ENCODE measurements around the gene EFCAB9.

Gene EFCAB9

DNA sequence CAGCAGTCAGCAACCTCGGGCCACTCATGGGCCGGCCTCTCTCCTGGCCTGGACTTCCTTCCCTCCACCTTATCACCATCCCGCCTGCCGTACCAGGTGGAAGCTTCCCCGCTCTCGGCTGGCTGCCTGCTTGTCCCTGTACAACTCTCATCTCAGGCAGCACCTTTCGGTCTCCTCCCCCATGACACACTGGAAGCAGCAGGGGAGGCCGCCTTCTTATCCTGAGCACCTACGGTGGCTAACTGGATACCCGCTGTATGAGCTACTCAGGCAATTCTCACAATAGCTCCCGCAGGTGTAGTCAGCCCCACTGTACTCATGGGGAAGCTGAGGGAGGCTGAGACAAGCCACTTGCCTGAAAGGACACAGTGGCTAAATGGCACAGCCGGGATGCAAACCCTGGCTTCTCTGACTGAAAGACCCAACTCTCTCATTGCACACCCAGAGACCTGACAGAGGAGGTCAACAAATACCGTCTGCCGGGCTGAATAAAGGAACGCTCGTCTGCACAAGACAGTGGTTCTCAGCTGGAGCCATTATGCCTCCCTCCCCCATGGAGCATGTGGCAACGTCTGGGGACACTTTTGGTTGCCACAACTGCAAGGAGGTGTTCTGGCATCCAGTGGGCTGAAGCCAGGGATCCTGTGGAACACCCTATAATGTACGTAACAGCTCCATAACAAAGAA, 15.5 kb upstream of the EFCAB9 start:
- Histone ChIP-seq H2AFZ (ENCODE audit: low read length, unreplicated experiment) (no peak overlapping the region), H3K4me1 (ENCODE audit: control insufficient read depth, insufficient read depth, low read length, unreplicated experiment) (peaks cover 4% of the 10 kb centered on the region), H3K79me2 (ENCODE audit: control insufficient read depth, insufficient read depth, low read length, unreplicated experiment) (peaks cover 54% of the 10 kb centered on the region), H3K27ac (ENCODE audit: low read depth, low read length) (no peak overlapping the region), H3K36me3 (ENCODE audit: insufficient read depth, low read length) (no peaks in the 10 kb centered on the region), H3K27me3 (ENCODE audit: insufficient read depth, low read length) (no peaks in the 10 kb centered on the region), H3K4me3 (ENCODE audit: low read depth, low read length) (no peak overlapping the region)

DNA sequence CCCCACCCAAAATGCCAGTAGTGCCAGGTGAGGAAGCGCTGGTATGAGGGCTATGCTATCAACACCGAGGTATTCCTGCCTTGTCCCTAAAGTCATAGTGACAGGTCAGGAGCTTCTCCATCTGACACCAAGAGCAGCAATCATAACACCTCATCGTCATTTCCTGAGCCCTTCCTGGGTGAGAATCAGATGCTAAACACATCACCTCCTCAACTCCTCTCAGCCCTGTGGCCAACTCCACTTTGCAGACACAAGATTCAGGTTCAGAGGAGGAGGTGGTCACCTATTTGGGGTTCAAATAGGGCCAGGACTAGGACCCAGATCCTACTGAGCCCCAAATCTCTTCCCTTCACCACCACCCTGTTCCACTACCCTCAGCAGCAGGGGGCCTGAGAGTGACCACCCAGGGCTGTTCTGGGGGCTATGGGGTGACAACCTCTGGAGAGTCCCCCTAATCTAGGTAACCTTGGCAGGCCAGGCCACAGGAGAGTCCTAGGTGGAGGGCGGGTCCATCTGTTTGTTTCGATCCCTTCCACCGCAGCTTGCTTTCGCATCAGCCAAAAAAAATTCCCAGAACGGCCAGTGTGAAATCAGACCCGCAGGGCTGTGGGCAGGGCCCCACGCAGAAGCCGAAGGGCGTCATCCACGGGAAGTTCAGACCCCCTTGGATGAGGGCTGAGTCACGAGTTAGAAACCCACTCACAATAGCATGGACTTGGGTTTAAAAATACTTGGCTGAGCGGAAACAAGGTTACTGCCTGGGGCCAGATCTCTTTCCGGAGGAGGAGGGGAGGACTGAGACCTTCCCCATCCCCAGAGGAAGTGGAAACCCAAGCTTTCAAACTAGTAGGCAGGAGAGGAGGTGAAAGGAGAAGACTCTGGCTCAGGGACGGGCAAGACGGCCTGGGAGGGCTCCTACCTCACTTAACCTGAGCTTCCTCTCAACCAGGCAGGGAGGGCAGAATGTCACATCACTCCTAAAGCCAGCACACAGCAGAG, 14.7 kb upstream of the EFCAB9 start:
- Histone ChIP-seq H3K27me3 (ENCODE audit: insufficient read depth, low read length) (no peaks in the 10 kb centered on the region), H3K4me3 (ENCODE audit: low read depth, low read length) (no peak overlapping the region), H3K27ac (ENCODE audit: low read depth, low read length) (no peak overlapping the region), H3K4me1 (ENCODE audit: control insufficient read depth, insufficient read depth, low read length, unreplicated experiment) (peaks cover 4% of the 10 kb centered on the region), H3K79me2 (ENCODE audit: control insufficient read depth, insufficient read depth, low read length, unreplicated experiment) (peaks cover 63% of the 10 kb centered on the region), H2AFZ (ENCODE audit: low read length, unreplicated experiment) (no peak overlapping the region), H3K36me3 (ENCODE audit: insufficient read depth, low read length) (no peaks in the 10 kb centered on the region)

DNA sequence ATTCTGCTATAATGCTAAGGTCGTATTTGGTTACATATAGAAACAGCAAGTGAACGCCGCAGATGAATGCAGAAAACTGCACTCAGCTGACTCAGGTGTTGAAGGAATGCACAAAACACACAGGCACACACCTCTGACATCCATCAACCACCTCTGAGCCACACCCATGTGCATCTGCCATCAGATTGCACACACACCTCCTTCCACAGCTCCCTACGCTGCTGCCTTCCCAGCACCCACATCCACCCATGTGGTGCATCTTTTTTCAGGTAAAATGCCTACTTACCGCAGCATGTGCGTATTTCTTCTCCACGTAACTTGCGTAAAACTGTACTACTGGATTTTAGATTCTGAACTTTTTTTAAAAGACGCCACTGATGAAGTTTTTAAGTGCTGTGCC, 13.0 kb upstream of the EFCAB9 start:
- Histone ChIP-seq H3K4me1 (ENCODE audit: control insufficient read depth, insufficient read depth, low read length, unreplicated experiment) (peaks cover 6% of the 10 kb centered on the region), H3K4me3 (ENCODE audit: low read depth, low read length) (no peak overlapping the region), H2AFZ (ENCODE audit: low read length, unreplicated experiment) (no peak overlapping the region), H3K79me2 (ENCODE audit: control insufficient read depth, insufficient read depth, low read length, unreplicated experiment) (peaks cover 74% of the 10 kb centered on the region), H3K27ac (ENCODE audit: low read depth, low read length) (no peak overlapping the region), H3K27me3 (ENCODE audit: insufficient read depth, low read length) (no peaks in the 10 kb centered on the region), H3K36me3 (ENCODE audit: insufficient read depth, low read length) (no peaks in the 10 kb centered on the region)

DNA sequence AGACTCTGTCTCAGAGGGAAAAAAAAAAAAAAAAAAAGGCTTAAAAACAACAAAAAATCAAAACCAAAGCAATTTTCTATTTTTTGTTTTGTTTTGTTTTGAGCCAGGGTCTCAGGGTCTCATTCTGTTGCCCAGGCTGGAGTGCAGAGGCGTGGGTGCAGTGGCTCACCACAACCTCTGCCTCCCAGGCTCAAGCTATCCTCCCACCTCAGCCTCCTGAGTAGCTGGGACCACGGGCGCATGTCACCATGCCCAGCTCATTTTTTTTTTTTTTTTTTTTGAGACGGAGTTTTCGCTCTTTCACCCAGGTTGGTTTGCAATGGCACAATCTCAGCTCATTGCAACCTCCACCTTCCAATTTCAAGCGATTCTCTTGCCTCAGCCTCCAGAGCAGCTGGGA, 11.7 kb upstream of the EFCAB9 start:
- no peak overlapping the region for H2AFZ ChIP-seq (ENCODE audit: low read length, unreplicated experiment)
- H3K36me3 ChIP-seq (ENCODE audit: insufficient read depth, low read length) = no peaks in the 10 kb centered on the region
- no peak overlapping the region for H3K27ac ChIP-seq (ENCODE audit: low read depth, low read length)
- peaks cover 81% of the 10 kb centered on the region for H3K79me2 ChIP-seq (ENCODE audit: control insufficient read depth, insufficient read depth, low read length, unreplicated experiment)
- H3K27me3 ChIP-seq (ENCODE audit: insufficient read depth, low read length) = no peaks in the 10 kb centered on the region
- H3K4me3 ChIP-seq (ENCODE audit: low read depth, low read length) = no peak overlapping the region
- H3K4me1 ChIP-seq (ENCODE audit: control insufficient read depth, insufficient read depth, low read length, unreplicated experiment) = peaks cover 15% of the 10 kb centered on the region

DNA sequence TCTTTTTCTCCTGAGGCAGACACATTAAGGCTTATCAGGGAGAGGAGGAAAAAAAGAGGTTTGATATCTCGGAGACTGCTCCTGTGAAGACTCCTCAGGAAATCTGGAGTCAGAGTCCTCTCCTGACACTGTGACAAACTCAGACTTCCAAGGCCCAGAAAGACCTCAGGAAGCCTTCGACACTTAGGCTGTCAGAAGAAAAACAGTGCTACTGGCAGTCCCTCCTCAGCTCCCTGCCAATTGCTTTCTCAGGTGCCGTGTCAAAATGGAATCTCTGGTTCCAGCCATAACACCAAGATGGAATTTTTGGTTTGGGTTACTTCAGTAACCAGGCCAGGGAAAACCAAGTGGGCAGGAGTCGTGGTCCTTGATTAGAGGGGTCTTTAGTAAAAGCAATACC, 10.1 kb upstream of the EFCAB9 start:
- no peaks in the 10 kb centered on the region for H3K36me3 ChIP-seq (ENCODE audit: insufficient read depth, low read length)
- H2AFZ ChIP-seq (ENCODE audit: low read length, unreplicated experiment) = no peak overlapping the region
- H3K4me1 ChIP-seq (ENCODE audit: control insufficient read depth, insufficient read depth, low read length, unreplicated experiment) = peaks cover 15% of the 10 kb centered on the region
- no peak overlapping the region for H3K27ac ChIP-seq (ENCODE audit: low read depth, low read length)
- no peaks in the 10 kb centered on the region for H3K27me3 ChIP-seq (ENCODE audit: insufficient read depth, low read length)
- H3K79me2 ChIP-seq (ENCODE audit: control insufficient read depth, insufficient read depth, low read length, unreplicated experiment) = peaks cover 70% of the 10 kb centered on the region
- H3K4me3 ChIP-seq (ENCODE audit: low read depth, low read length) = no peak overlapping the region

DNA sequence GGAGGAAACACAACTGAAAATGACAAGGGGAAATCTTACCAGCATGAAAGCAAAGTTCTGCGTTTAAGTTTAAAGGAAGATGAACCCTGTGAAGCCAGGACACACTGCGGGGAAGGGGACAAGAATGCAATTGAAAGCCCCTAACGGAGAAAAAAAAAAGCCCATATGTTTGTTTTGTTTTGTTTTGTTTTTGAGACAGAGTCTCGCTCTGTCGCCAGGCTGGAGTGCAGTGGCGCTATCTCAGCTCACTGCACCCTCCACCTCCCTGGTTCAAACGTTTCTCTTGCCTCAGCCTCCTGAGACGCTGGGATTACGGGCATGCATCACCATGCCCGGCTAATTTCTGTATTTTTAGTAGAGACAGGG, 8.9 kb upstream of the EFCAB9 start:
- Histone ChIP-seq H3K36me3 (ENCODE audit: insufficient read depth, low read length) (no peaks in the 10 kb centered on the region), H3K4me3 (ENCODE audit: low read depth, low read length) (no peak overlapping the region), H3K79me2 (ENCODE audit: control insufficient read depth, insufficient read depth, low read length, unreplicated experiment) (peaks cover 58% of the 10 kb centered on the region), H3K4me1 (ENCODE audit: control insufficient read depth, insufficient read depth, low read length, unreplicated experiment) (peaks cover 15% of the 10 kb centered on the region), H3K27me3 (ENCODE audit: insufficient read depth, low read length) (no peaks in the 10 kb centered on the region), H2AFZ (ENCODE audit: low read length, unreplicated experiment) (no peak overlapping the region), H3K27ac (ENCODE audit: low read depth, low read length) (no peak overlapping the region)

DNA sequence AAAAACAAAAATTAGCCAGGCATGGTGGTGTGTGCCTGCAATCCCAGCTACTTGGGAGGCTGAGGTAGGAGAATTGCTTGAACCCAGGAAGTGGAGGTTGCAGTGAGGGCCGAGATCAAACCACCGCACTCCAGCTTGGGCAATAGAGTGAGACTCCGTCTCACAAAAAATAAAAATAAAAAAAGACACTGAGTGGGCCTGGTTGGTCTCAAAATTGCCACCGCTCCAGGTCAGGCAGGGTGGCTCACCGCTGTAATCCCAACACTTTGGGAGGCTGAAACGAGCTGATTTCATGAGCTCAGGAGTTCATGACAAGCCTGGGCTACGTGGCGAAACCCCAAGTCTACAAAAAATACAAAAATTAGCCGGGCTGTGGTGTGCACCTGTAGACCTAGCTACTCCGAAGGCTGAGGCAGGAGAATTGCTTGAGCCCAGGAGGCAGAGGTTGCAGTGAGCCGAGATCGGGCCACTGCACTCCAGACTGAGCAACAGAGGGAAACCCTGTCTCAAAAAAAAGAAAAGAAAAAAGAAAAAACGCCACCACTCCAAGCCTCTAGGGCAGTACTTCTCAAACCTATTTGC, 7.8 kb upstream of the EFCAB9 start:
- peaks cover 51% of the 10 kb centered on the region for H3K79me2 ChIP-seq (ENCODE audit: control insufficient read depth, insufficient read depth, low read length, unreplicated experiment)
- H3K27me3 ChIP-seq (ENCODE audit: insufficient read depth, low read length) = no peaks in the 10 kb centered on the region
- H2AFZ ChIP-seq (ENCODE audit: low read length, unreplicated experiment) = no peak overlapping the region
- peaks cover 15% of the 10 kb centered on the region for H3K4me1 ChIP-seq (ENCODE audit: control insufficient read depth, insufficient read depth, low read length, unreplicated experiment)
- H3K36me3 ChIP-seq (ENCODE audit: insufficient read depth, low read length) = no peaks in the 10 kb centered on the region
- peak overlapping the region; percentile 76 for H3K27ac ChIP-seq (ENCODE audit: low read depth, low read length)
- H3K4me3 ChIP-seq (ENCODE audit: low read depth, low read length) = peak overlapping the region; percentile 94

DNA sequence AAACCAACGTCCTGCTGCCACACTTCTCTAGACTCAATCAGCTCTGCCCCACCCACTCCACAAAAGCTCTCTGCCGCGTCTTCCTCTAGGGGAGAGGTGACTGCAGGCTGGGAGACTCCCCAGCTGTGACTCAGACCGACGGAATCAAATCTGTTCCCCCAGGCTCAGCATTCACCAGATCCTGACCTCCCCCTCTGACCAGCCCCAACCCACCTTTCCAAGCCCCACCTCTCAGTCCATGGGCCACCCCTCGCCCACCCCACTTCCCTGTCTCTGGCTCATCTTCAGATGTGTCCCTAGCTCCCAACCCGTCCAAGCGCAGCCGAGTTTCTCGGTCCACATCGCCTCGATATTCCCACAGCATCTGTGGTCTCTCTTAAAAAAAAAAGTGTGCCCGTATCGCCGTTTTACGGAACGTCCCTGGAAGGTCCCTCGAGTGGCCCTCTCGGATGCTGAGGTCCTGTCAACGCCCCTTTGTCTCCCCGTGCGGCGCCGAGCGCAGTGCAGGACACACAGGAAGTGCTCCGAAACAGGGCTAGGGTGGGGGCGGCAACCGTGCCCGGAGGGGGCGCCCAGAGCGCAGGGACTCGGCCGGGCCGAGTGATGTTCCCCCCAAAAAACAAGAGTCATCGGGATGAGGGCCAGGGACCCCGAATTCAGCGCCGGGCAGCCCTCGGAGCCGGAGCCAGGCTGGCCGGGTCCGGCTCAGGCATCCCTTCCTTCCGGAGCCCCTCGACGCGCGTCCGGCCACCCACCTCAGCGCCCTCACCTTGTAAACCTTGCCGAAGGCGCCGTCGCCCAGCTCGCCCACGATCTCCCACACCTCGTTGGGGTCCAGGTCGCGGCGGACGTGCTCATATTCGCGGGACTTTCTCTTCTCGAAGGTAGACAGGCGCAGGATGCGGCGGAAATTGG, 6.6 kb upstream of the EFCAB9 start:
- Histone ChIP-seq H3K36me3 (ENCODE audit: insufficient read depth, low read length) (no peaks in the 10 kb centered on the region), H3K79me2 (ENCODE audit: control insufficient read depth, insufficient read depth, low read length, unreplicated experiment) (peaks cover 44% of the 10 kb centered on the region), H3K27me3 (ENCODE audit: insufficient read depth, low read length) (no peaks in the 10 kb centered on the region), H3K4me1 (ENCODE audit: control insufficient read depth, insufficient read depth, low read length, unreplicated experiment) (peaks cover 15% of the 10 kb centered on the region), H3K27ac (ENCODE audit: low read depth, low read length) (peak overlapping the region; percentile 76), H3K4me3 (ENCODE audit: low read depth, low read length) (peak overlapping the region; percentile 94), H2AFZ (ENCODE audit: low read length, unreplicated experiment) (peak overlapping the region; percentile 83)

DNA sequence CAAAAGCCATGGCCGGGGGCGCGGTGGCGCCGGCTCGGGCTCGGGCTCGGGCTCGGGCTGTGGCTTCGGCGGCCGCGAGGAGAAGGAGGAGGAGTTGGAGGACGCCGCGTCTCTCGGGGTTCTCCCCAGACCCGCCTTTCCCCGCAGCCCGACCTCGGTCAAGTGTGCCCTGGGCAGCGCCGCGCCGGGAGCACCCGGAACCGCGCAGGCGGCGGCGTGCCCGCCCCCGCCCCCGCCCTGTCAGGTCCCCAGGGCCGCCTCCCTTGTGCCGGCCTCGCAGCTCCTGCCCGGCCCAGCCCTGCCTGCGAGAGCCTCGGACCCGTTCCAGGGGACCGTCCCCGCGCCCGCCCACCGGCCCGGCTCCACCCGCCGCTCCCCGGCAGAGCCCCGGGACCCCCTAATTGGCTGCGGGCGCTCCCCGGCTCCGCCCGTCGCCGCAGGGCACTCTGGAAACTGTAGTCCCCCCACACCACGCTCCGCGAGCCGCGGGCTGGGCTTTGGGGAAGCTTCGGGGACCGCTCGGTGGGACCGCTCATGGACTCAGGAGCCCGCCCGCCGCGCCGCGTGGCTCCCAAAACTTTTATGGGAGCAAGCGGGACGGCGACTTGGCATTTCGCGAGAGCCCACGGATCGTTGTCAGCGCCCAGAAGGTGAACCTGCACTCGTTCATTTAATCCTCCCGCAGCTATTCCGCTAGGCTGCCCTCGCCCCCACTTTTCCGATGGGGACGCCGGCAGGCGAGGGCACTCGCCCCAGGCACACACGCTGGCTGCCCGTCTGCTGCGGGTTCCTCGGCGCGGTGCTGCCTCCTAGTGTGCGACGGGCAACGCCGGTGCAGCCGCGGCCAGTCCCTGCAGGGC, 5.7 kb upstream of the EFCAB9 start, which contains the start of gene STK10:
STK10 (minus strand) TSS at position 192 of the 860 bp plus-strand sequence; CDS start at position 10, 182 bp downstream.
- H3K27me3 ChIP-seq (ENCODE audit: insufficient read depth, low read length) = no peaks in the 10 kb centered on the region
- no peaks in the 10 kb centered on the region for H3K36me3 ChIP-seq (ENCODE audit: insufficient read depth, low read length)
- H3K27ac ChIP-seq (ENCODE audit: low read depth, low read length) = peak within 1 kb of the TSS; percentile 76
- H3K79me2 ChIP-seq (ENCODE audit: control insufficient read depth, insufficient read depth, low read length, unreplicated experiment) = peaks cover 36% of the 10 kb centered on the region
- H3K4me1 ChIP-seq (ENCODE audit: control insufficient read depth, insufficient read depth, low read length, unreplicated experiment) = peaks cover 15% of the 10 kb centered on the region
- H2AFZ ChIP-seq (ENCODE audit: low read length, unreplicated experiment) = peak within 1 kb of the TSS; percentile 85
- H3K4me3 ChIP-seq (ENCODE audit: low read depth, low read length) = peak within 1 kb of the TSS; percentile 94
